ENCODE measurements around the gene FAM187B.

FAM187B gene

GRCh38 chr19:35228177-35228930 is at the start of gene FAM187B:
Gene FAM187B, minus strand, starts transcription at chr19:35228739. Its CDS starts 59 bp downstream, at chr19:35228680.
- DNase-seq (ENCODE audit: low spot score), result no peak
- FAIRE-seq, result no peak

GRCh38 chr19:35276706-35277281 is 48.3 kb upstream of the FAM187B start:
- no peak for DNase-seq (ENCODE audit: low spot score)
- no peak for FAIRE-seq

- no peak for DNase-seq (ENCODE audit: low spot score)
- FAIRE-seq, result no peak
Measured at GRCh38 chr19:35274323-35274722, 45.8 kb upstream of the FAM187B start.

GRCh38 chr19:35273686-35274259 is 45.2 kb upstream of the FAM187B start:
- DNase-seq (ENCODE audit: low spot score) (no peak), FAIRE-seq (no peak)

GRCh38 chr19:35272954-35273649 is 44.6 kb upstream of the FAM187B start:
- FAIRE-seq, result no peak
- DNase-seq (ENCODE audit: low spot score), result no peak

GRCh38 chr19:35272122-35272719 is 43.7 kb upstream of the FAM187B start:
- DNase-seq (ENCODE audit: low spot score) (no peak), FAIRE-seq (no peak)

- FAIRE-seq, result no peak
Measured at GRCh38 chr19:35271546-35271945, 43.0 kb upstream of the FAM187B start.

GRCh38 chr19:35270381-35270811 is 41.9 kb upstream of the FAM187B start:
- DNase-seq (ENCODE audit: low spot score) (no peak), FAIRE-seq (no peak)

More at GRCh38 chr19:35271546-35271945, 43.0 kb upstream of the FAM187B start:
- no peak for DNase-seq (ENCODE audit: low spot score)

- DNase-seq (ENCODE audit: low spot score), result peak; percentile 89
Measured at GRCh38 chr19:35269438-35270117, 41.0 kb upstream of the FAM187B start.

GRCh38 chr19:35268536-35269437 is 40.2 kb upstream of the FAM187B start, which contains the start of gene USF2:
Gene USF2, plus strand, starts transcription at chr19:35268962. Its CDS starts 140 bp downstream, at chr19:35269102.
- FAIRE-seq (no peak), DNase-seq (ENCODE audit: low spot score) (peak; percentile 79)

More at GRCh38 chr19:35269438-35270117, 41.0 kb upstream of the FAM187B start:
- peak; percentile 79 for FAIRE-seq

GRCh38 chr19:35267818-35268535 is 39.4 kb upstream of the FAM187B start:
- peak; percentile 59 for FAIRE-seq
- peak; percentile 97 for DNase-seq (ENCODE audit: low spot score)

- FAIRE-seq (no peak), DNase-seq (ENCODE audit: low spot score) (peak; percentile 36)
Measured at GRCh38 chr19:35267353-35267817, 38.8 kb upstream of the FAM187B start.

GRCh38 chr19:35266520-35267352 is 38.2 kb upstream of the FAM187B start:
- FAIRE-seq, result no peak

GRCh38 chr19:35265900-35266519 is 37.5 kb upstream of the FAM187B start:
- FAIRE-seq (no peak), DNase-seq (ENCODE audit: low spot score) (no peak)

More at GRCh38 chr19:35266520-35267352, 38.2 kb upstream of the FAM187B start:
- peak; percentile 31 for DNase-seq (ENCODE audit: low spot score)

- no peak for FAIRE-seq
- no peak for DNase-seq (ENCODE audit: low spot score)
Measured at GRCh38 chr19:35265126-35265899, 36.8 kb upstream of the FAM187B start.

GRCh38 chr19:35264268-35265125 is 36.0 kb upstream of the FAM187B start:
- no peak for FAIRE-seq
- no peak for DNase-seq (ENCODE audit: low spot score)

Data from urothelium cell line (cell line).